BE2C (cell line): Measurements from ENCODE around the gene C2CD3.

Experiments used
- DNase-seq: peaks from one replicate; pipeline ENCODE4 v3.0.0-alpha.2; 2020
- H3K27me3 ChIP-seq: fragments of 250-450 bp; sonication (Bioruptor Pico); 2 replicates; pipeline ENCODE4 v1.5.1; 2020; ENCODE audit warnings: mild to moderate bottlenecking
- H3K36me3 ChIP-seq: fragments of 250-450 bp; sonication (Bioruptor Pico); 2 replicates; pipeline ENCODE4 v1.5.1; 2020; ENCODE audit warnings: mild to moderate bottlenecking
- H3K4me1 ChIP-seq: fragments of 250-450 bp; sonication (Bioruptor Pico); 2 replicates; pipeline ENCODE4 v1.5.1; 2020
- H3K4me3 ChIP-seq: 2 replicates; pipeline ENCODE4 v1.5.1; 2011; ENCODE audit warnings: low read depth, low read length
- H3K9me3 ChIP-seq: fragments of 250-450 bp; sonication (Bioruptor Pico); 2 replicates; pipeline ENCODE4 v1.5.1; 2020
- CTCF ChIP-seq: IDR thresholded peaks from 2 replicates; pipeline ENCODE4 v1.5.1; 2012; ENCODE audit warnings: mild to moderate bottlenecking, low read depth, low read length

C2CD3 gene

GRCh38 chr11:74205181-74205580 lies 34.4 kb upstream of the C2CD3 start:
- no peak for DNase-seq
- no peaks in the 10 kb centered on the region for H3K27me3 ChIP-seq
- H3K36me3 ChIP-seq, result peaks cover 3% of the 10 kb centered on the region
- no peaks in the 10 kb centered on the region for H3K4me1 ChIP-seq
- TF ChIP-seq CTCF, result no peak
- H3K4me3 ChIP-seq, result no peak overlapping the region
- no peaks in the 10 kb centered on the region for H3K9me3 ChIP-seq

GRCh38 chr11:74204701-74205100 lies 33.9 kb upstream of the C2CD3 start:
- H3K36me3 ChIP-seq, result peaks cover 3% of the 10 kb centered on the region
- H3K9me3 ChIP-seq, result no peaks in the 10 kb centered on the region
- H3K27me3 ChIP-seq, result no peaks in the 10 kb centered on the region
- no peaks in the 10 kb centered on the region for H3K4me1 ChIP-seq
- no peak for TF ChIP-seq CTCF
- H3K4me3 ChIP-seq, result no peak overlapping the region
- no peak for DNase-seq

- Histone ChIP-seq H3K4me1 (no peaks in the 10 kb centered on the region), H3K9me3 (no peaks in the 10 kb centered on the region), H3K27me3 (no peaks in the 10 kb centered on the region), H3K36me3 (peaks cover 3% of the 10 kb centered on the region), H3K4me3 (no peak overlapping the region)
- TF ChIP-seq CTCF, result no peak
- no peak for DNase-seq
Observed at GRCh38 chr11:74203966-74204365, 33.2 kb upstream of the C2CD3 start.

GRCh38 chr11:74196781-74197486 lies 26.1 kb upstream of the C2CD3 start:
- Histone ChIP-seq H3K9me3 (no peaks in the 10 kb centered on the region), H3K4me1 (peaks cover 5% of the 10 kb centered on the region; the same call in 1 of the 2 replicates), H3K4me3 (no peak overlapping the region), H3K27me3 (no peaks in the 10 kb centered on the region), H3K36me3 (no peaks in the 10 kb centered on the region; the same call in 1 of the 2 replicates)
- no peak for DNase-seq
- TF ChIP-seq CTCF, result no peak

GRCh38 chr11:74195828-74196227 lies 25.0 kb upstream of the C2CD3 start:
- TF ChIP-seq CTCF, result no peak
- DNase-seq, result no peak
- Histone ChIP-seq H3K27me3 (no peaks in the 10 kb centered on the region), H3K36me3 (no peaks in the 10 kb centered on the region; the same call in 1 of the 2 replicates), H3K4me3 (no peak overlapping the region), H3K4me1 (peaks cover 5% of the 10 kb centered on the region; the same call in 1 of the 2 replicates), H3K9me3 (no peaks in the 10 kb centered on the region)

GRCh38 chr11:74185695-74186094 lies 14.9 kb upstream of the C2CD3 start:
- no peak overlapping the region for H3K4me3 ChIP-seq
- DNase-seq, result no peak
- H3K9me3 ChIP-seq, result no peaks in the 10 kb centered on the region
- H3K36me3 ChIP-seq, result peaks cover 6% of the 10 kb centered on the region
- H3K27me3 ChIP-seq, result no peaks in the 10 kb centered on the region
- TF ChIP-seq CTCF, result no peak
- no peaks in the 10 kb centered on the region for H3K4me1 ChIP-seq
